ENCODE measurements around the gene RCC1. TPM values are rescaled to one million over a fixed set of nuclear protein-coding genes. Genes with fewer than 3 reads are reported as not detected.
"Not testable (repeated sequence)": the region's sequence is repeated elsewhere in the genome, so short reads cannot be mapped to it uniquely, and the experiment has no call there.

The RCC1 gene
- total and polyA plus RNA-seq, 2 donors (not counting 3 experiments of a cell fraction or from before 2014, with no cell fraction given) = 37.1 to 77.7 TPM

GRCh38 chr1:28582248-28582615 lies 76.4 kb downstream of the RCC1 start:
- DNase-seq (ENCODE audit: low read depth, low spot score) = peak; percentile 66
- Histone ChIP-seq H3K27ac (ENCODE audit: insufficient read depth, low read depth, low read length) (peak overlapping the region; percentile 65), H3K4me2 (ENCODE audit: insufficient read depth, low read length) (peak overlapping the region; percentile 88), H3K9me1 (replicated peaks; ENCODE audit: control insufficient read depth, extremely low read depth, insufficient read depth, low read length) (no peaks in the 10 kb centered on the region), H2AFZ (ENCODE audit: low read depth, low read length) (peak overlapping the region; percentile 94), H3K4me1 (ENCODE audit: control insufficient read depth, extremely low read depth, insufficient read depth, low read length) (peaks cover 31% of the 10 kb centered on the region), H3K27me3 (ENCODE audit: control insufficient read depth in 2 of 2, insufficient read depth in 2 of 2, low read length in 2 of 2) (no peaks in the 10 kb centered on the region), H3K9me3 (replicated peaks; ENCODE audit: control insufficient read depth, insufficient read depth, low read length) (no peaks in the 10 kb centered on the region), H3K9ac (replicated peaks; ENCODE audit: extremely low read depth, insufficient read depth, low read length) (peak overlapping the region; percentile 80), H3K36me3 (ENCODE audit: control insufficient read depth in 2 of 2, extremely low read depth in 1 of 2, insufficient read depth in 2 of 2, low read length in 2 of 2) (peaks cover 16 to 21% of the 10 kb centered on the region in 2 experiments), H3K79me2 (ENCODE audit: control insufficient read depth, insufficient read depth, low read length) (peaks cover 32% of the 10 kb centered on the region), H4K20me1 (replicated peaks; ENCODE audit: control insufficient read depth, extremely low read depth, insufficient read depth, low read length) (peaks cover 4% of the 10 kb centered on the region), H3K4me3 (replicated peaks in 1 of 3; ENCODE audit: insufficient read depth in 1 of 3, low read depth in 1 of 3, low read length in 3 of 3) (peak overlapping the region; percentile 75 to 82 (median 80))
- intact Hi-C loops (cut with micrococcal nuclease) = no loop called here
- ChIA-PET CTCF (interaction anchor here (0.7 to 4.7 kb wide), 11 partner anchors 8 to 334 kb away, joined by 3 to 44 read pairs (median 6); no protein-coding TSS in a partner anchor), POLR2A (interaction anchor here (0.7 to 4.3 kb wide), 32 partner anchors 8 to 346 kb away, joined by 3 to 59 read pairs (median 7); partner anchors contain the start of genes ATP5IF1, MED18, PHACTR4 and RAB42)
- dilution Hi-C loops (cut with MboI; ENCODE audit: extremely low pct_ligation_motif_present, low sequenced_read_pairs) = no loop called here
- TSS peak; percentile 96 for BruUV-seq (replicated peaks)
- TF ChIP-seq POLR2AphosphoS5 (IDR thresholded peaks at IDR 0.05; ENCODE audit: insufficient read depth, low read depth, low read length) (no peak), FOS (IDR thresholded peaks at IDR 0.05; ENCODE audit: borderline replicate concordance, insufficient read depth, low read length) (no peak), CTCF (IDR thresholded peaks at IDR 0.05; ENCODE audit: extremely low read depth in 1 of 2, insufficient read depth in 1 of 2, low read depth in 1 of 2, low read length in 2 of 2) (no peak), JUN (IDR thresholded peaks at IDR 0.05; ENCODE audit: borderline replicate concordance, insufficient read depth, insufficient read length, low read depth) (no peak), MAX (IDR thresholded peaks at IDR 0.05; ENCODE audit: insufficient read depth, insufficient read length) (no peak), POLR2A (IDR thresholded peaks at IDR 0.05; ENCODE audit: low read depth, low read length) (no peak), GATA2 (IDR thresholded peaks at IDR 0.05; ENCODE audit: insufficient read depth, insufficient read length, low read depth, low read length) (no peak), MYC (IDR thresholded peaks at IDR 0.05; ENCODE audit: low read depth, low read length) (no peak), EZH2 (IDR thresholded peaks at IDR 0.05; ENCODE audit: borderline replicate concordance, low read depth, low read length, severe bottlenecking) (no peak)
- no peak for FAIRE-seq

GRCh38 chr1:28586585-28587391 lies 80.9 kb downstream of the RCC1 start:
- CTCF ChIA-PET = interaction anchor here (1.6 kb wide), 1 partner anchor 16 kb away, joined by 7 read pairs; no protein-coding TSS in a partner anchor
- H4K20me1 ChIP-seq (replicated peaks; ENCODE audit: control insufficient read depth, extremely low read depth, insufficient read depth, low read length); H3K9ac ChIP-seq (replicated peaks; ENCODE audit: extremely low read depth, insufficient read depth, low read length); H3K4me3 ChIP-seq (replicated peaks in 1 of 3; ENCODE audit: insufficient read depth in 1 of 3, low read depth in 1 of 3, low read length in 3 of 3); BruUV-seq (replicated peaks); H3K27ac ChIP-seq (ENCODE audit: insufficient read depth, low read depth, low read length); dilution Hi-C loops (cut with MboI; ENCODE audit: extremely low pct_ligation_motif_present, low sequenced_read_pairs); H3K36me3 ChIP-seq (ENCODE audit: control insufficient read depth in 2 of 2, extremely low read depth in 1 of 2, insufficient read depth in 2 of 2, low read length in 2 of 2); H2AFZ ChIP-seq (ENCODE audit: low read depth, low read length); H3K9me1 ChIP-seq (replicated peaks; ENCODE audit: control insufficient read depth, extremely low read depth, insufficient read depth, low read length); H3K4me2 ChIP-seq (ENCODE audit: insufficient read depth, low read length); FAIRE-seq; H3K9me3 ChIP-seq (replicated peaks; ENCODE audit: control insufficient read depth, insufficient read depth, low read length); H3K79me2 ChIP-seq (ENCODE audit: control insufficient read depth, insufficient read depth, low read length); DNase-seq (ENCODE audit: low read depth, low spot score); H3K27me3 ChIP-seq (ENCODE audit: control insufficient read depth in 2 of 2, insufficient read depth in 2 of 2, low read length in 2 of 2); POLR2A ChIA-PET; intact Hi-C loops (cut with micrococcal nuclease): not testable (repeated sequence)
- H3K4me1 ChIP-seq (ENCODE audit: control insufficient read depth, extremely low read depth, insufficient read depth, low read length) = peaks cover 11% of the 10 kb centered on the region

Measured in endothelial cell of umbilical vein (primary cell).